ENCODE measurements around the gene AS3MT.

- no peak for TF ChIP-seq CTCF (IDR thresholded peaks at IDR 0.05)
- no peak for TF ChIP-seq POLR2AphosphoS5 (IDR thresholded peaks at IDR 0.05)
- no peak for TF ChIP-seq POLR2A (IDR thresholded peaks at IDR 0.05)
These were observed 9.4 kb upstream of the AS3MT start for GRCh38 chr10:102859911-102860310.

Data from breast epithelium (tissue), 3 donors.